Sigmoid colon (tissue), 7 donors: ENCODE data around the gene TEX35. TPM values are rescaled to one million over a fixed set of nuclear protein-coding genes. Genes with fewer than 3 reads are reported as not detected.

Experiments used
- DNase-seq: peaks from one replicate; pipeline ENCODE4 v3.0.0-alpha.2; 2019
- H3K27ac ChIP-seq, 4 donors: fragments of 200-600 bp; sonication (generic); one replicate each; pipeline ENCODE4 v1.5.1; 2016 to 2019; ENCODE audit warnings: mild to moderate bottlenecking in 1 of 4
- H3K27me3 ChIP-seq, 3 donors: fragments of 200-600 bp; sonication (generic); one replicate each; pipeline ENCODE4 v1.5.1; 2019; ENCODE audit warnings: mild to moderate bottlenecking in 1 of 3
- H3K36me3 ChIP-seq, 4 donors: fragments of 200-600 bp; sonication (generic); one replicate each; pipeline ENCODE4 v1.5.1; 2016 to 2019
- H3K4me1 ChIP-seq, 4 donors: fragments of 200-600 bp; sonication (generic); one replicate each; pipeline ENCODE4 v1.5.1; 2017 to 2019
- H3K4me3 ChIP-seq, 4 donors: fragments of 200-600 bp; sonication (generic); one replicate each; pipeline ENCODE4 v1.5.1; 2017 to 2019; ENCODE audit warnings: mild to moderate bottlenecking in 2 of 4, moderate library complexity in 1 of 4
- H3K9me3 ChIP-seq, 4 donors: fragments of 200-600 bp in 3 of 4; sonication (generic) in 3 of 4; one replicate each; pipeline versions ENCODE4 v1.5.1 to v1.6.1; 2013 to 2019
- CTCF ChIP-seq, 4 experiments: fragments of 450-650 bp in 3 of 4; fragments of 200-600 bp in 1 of 4; IDR thresholded peaks; one replicate each; pipeline ENCODE4 v1.5.1; 2016 to 2019; ENCODE audit warnings: antibody characterized with exemption in 4 of 4, mild to moderate bottlenecking in 3 of 4, moderate library complexity in 2 of 4
- EP300 ChIP-seq, 4 donors: sonication (generic); formaldehyde crosslinking; IDR thresholded peaks; one replicate each; pipeline ENCODE4 v1.6.1; 2017; ENCODE audit warnings: antibody characterized with exemption in 4 of 4
- POLR2A ChIP-seq, 2 donors: fragments of 450-650 bp; IDR thresholded peaks; one replicate each; pipeline ENCODE4 v1.6.1; 2016; ENCODE audit warnings: antibody characterized with exemption in 2 of 2, mild to moderate bottlenecking in 2 of 2, moderate library complexity in 2 of 2
- POLR2AphosphoS5 ChIP-seq, 4 donors: sonication (generic); formaldehyde crosslinking; IDR thresholded peaks; one replicate each; pipeline ENCODE4 v1.6.1; 2017; ENCODE audit warnings: antibody characterized with exemption in 4 of 4
- WGBS, 2 donors: extraction: QIAGEN DNeasy Blood & Tissue Kit; methylation state at CpG; one replicate each; pipeline ENCODE4 v1.1.7; 2013; 5-methylcytosine and 5-hydroxymethylcytosine counted together
- intact Hi-C: fragments of 100-400 bp; cut with DNase I; formaldehyde crosslinking; loops from one replicate; pipeline ENCODE4 v1.15.1; 2023
- polyA plus RNA-seq, 3 donors: library from polyadenylated mRNA; stranded (reverse); fragments of 200-250 nt; gene quantifications; one replicate each; pipeline ENCODE4 v1.2.3, GENCODE V29; 2013
- small RNA-seq, 3 donors: library from RNA; depleted of rRNA; stranded (forward); fragments of <200 nt; gene quantifications; one replicate each; pipeline ENCODE3, GENCODE V24; 2016
- total RNA-seq, 4 donors: library from RNA; depleted of rRNA; stranded (reverse); fragments of >200 nt; gene quantifications; one replicate each; pipeline ENCODE4 v1.1.0, GENCODE V29; 2016
- donor health status: healthy with polysubstance abuse.
- donor health status: Bipolar disorder and iron deficiency.
- donor health status: healthy.

The TEX35 gene
- total and polyA plus RNA-seq, 7 donors = not detected

DNA sequence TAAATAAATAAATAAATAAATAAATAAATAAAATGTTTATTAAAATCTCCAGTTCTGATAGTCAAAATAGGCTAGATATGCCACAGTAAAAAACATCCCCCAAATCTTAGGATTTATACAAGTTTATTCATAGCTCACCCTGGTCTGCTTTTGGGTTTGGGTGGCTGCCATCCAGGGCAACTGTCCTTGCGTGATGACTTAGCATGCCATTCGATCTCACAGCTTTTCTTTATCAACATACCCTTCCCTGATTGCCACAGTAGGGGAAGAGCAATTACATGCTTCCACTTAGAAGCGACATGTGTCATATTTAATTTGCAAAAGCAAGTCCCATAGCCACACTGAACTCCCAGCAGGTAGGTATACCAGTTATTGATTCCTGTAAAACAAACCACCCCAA lies 52.7 kb downstream of the TEX35 start:
- Histone ChIP-seq H3K4me3 (no peak overlapping the region), H3K4me1 (peaks cover 0 to 5% (median 0%) of the 10 kb centered on the region in 4 donors), H3K27ac (no peak overlapping the region), H3K9me3 (no peaks in the 10 kb centered on the region), H3K27me3 (no peaks in the 10 kb centered on the region), H3K36me3 (no peaks in the 10 kb centered on the region)
- intact Hi-C loops = no loop called here
- 83 to 92% methylated on average over 3 of the region's 3 CpGs for WGBS, 2 donors
- TF ChIP-seq EP300 (IDR thresholded peaks at IDR 0.05) (no peak), POLR2AphosphoS5 (IDR thresholded peaks at IDR 0.05) (no peak), CTCF (IDR thresholded peaks at IDR 0.05) (no peak), POLR2A (IDR thresholded peaks at IDR 0.05) (no peak)
- DNase-seq = no peak

GRCh38 chr1:178566187-178566586 lies 53.3 kb downstream of the TEX35 start:
- no peak for DNase-seq
- TF ChIP-seq CTCF (IDR thresholded peaks at IDR 0.05) (no peak), POLR2A (IDR thresholded peaks at IDR 0.05) (no peak), POLR2AphosphoS5 (IDR thresholded peaks at IDR 0.05) (no peak), EP300 (IDR thresholded peaks at IDR 0.05) (no peak)
- Histone ChIP-seq H3K27me3 (no peaks in the 10 kb centered on the region), H3K36me3 (no peaks in the 10 kb centered on the region), H3K9me3 (no peaks in the 10 kb centered on the region), H3K27ac (no peak overlapping the region), H3K4me3 (no peak overlapping the region), H3K4me1 (peaks cover 0 to 5% (median 0%) of the 10 kb centered on the region in 4 donors)
- WGBS, 2 donors = 88 to 92% methylated on average over 3 of the region's 3 CpGs
- intact Hi-C loops = no loop called here

DNA sequence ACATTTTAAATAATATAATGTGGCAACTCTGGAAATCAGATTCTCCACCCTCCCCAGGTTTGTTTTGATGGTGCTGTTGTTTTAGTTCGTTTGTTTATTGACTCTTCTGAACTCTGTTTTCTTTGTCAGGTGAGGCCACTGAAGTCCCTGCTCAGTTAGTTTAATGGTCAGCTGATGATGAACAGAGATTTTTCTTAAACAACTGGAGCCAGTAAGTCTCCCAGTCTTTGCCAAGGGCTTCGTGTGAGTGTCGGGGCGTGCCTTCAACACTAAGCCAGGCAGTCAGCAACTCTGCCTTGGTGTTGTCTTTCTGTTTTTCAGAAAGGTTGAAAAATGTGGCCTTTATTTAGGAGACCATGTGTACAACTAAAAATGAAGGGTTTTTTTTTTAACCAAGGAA lies 58.9 kb downstream of the TEX35 start:
- H3K36me3 ChIP-seq = no peaks in the 10 kb centered on the region
- H3K9me3 ChIP-seq = no peaks in the 10 kb centered on the region
- TF ChIP-seq POLR2A (IDR thresholded peaks at IDR 0.05) (no peak), EP300 (IDR thresholded peaks at IDR 0.05) (no peak), CTCF (IDR thresholded peaks at IDR 0.05) (no peak), POLR2AphosphoS5 (IDR thresholded peaks at IDR 0.05) (no peak)
- intact Hi-C loops = no loop called here
- no peaks in the 10 kb centered on the region for H3K27me3 ChIP-seq
- H3K27ac ChIP-seq = no peak overlapping the region
- no peak for DNase-seq
- H3K4me3 ChIP-seq = no peak overlapping the region
- 68 to 85% methylated on average over 4 of the region's 4 CpGs for WGBS, 2 donors
- H3K4me1 ChIP-seq = peaks cover 0 to 6% (median 0%) of the 10 kb centered on the region in 4 donors

Small RNA genes within 50 kb of the gene (small RNA-seq; reads per million reads assigned to genes)
- gene RF00017 (0 reads per million in 3 donors), gene RNA5SP69 (0 reads per million in 3 donors)

Other genes with a start within 250 kb of the TEX35 start
- gene CLEC20A, start 16.1 kb upstream of the TEX35 start, total RNA-seq = not detected
- 1 to 10 TPM in 1 of 3 donors, not detected in 2; 1.3 TPM for gene CLEC20A, start 16.1 kb upstream of the TEX35 start, polyA plus RNA-seq
- 10 to 100 TPM in 3 of 4 donors, 1 to 10 TPM in 1; 9.2 to 24.3 (median 21.0) TPM for gene RALGPS2, start 212.1 kb downstream of the TEX35 start, total RNA-seq
- gene RALGPS2, start 212.1 kb downstream of the TEX35 start, polyA plus RNA-seq = 10 to 100 TPM in 1 of 3 donors, 1 to 10 TPM in 2; 6.6 to 14.3 (median 9.5) TPM